ENCODE measurements around the gene ACBD7. TPM values are rescaled to one million over a fixed set of nuclear protein-coding genes. Genes with fewer than 3 reads are reported as not detected.

ACBD7 gene
- 1.9 TPM for total RNA-seq (ENCODE audit: insufficient read depth, low replicate concordance)

GRCh38 chr10:15088428-15089261, at the start of gene ACBD7:
Gene ACBD7, minus strand, starts transcription at chr10:15088776. Its CDS starts 48 bp downstream, at chr10:15088728.
- DNase-seq (ENCODE audit: low spot score), result peak; percentile 83

DNA sequence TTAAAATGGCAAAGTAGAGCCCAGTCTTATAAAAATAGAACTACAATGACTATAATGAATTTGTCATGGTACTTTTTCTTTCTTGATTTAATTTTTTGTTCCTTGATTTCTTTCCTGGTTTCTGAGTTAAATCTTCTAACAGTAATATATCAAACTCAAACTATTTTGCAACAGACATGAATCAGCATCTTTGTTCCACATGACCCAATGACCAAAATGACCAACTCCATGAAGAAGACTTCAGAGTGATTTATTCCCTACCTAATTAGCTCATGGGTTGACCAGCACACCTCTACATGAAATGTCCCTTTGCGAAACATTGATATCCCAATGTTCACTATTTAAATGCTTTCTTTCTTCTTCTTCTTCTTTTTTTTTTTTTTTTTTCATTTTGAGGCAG, 49.1 kb upstream of the ACBD7 start:
- DNase-seq (ENCODE audit: low spot score), result no peak

- DNase-seq (ENCODE audit: low spot score), result no peak
Observed at GRCh38 chr10:15137036-15137359, 48.4 kb upstream of the ACBD7 start.

GRCh38 chr10:15136129-15137035, 47.8 kb upstream of the ACBD7 start:
- no peak for DNase-seq (ENCODE audit: low spot score)

DNA sequence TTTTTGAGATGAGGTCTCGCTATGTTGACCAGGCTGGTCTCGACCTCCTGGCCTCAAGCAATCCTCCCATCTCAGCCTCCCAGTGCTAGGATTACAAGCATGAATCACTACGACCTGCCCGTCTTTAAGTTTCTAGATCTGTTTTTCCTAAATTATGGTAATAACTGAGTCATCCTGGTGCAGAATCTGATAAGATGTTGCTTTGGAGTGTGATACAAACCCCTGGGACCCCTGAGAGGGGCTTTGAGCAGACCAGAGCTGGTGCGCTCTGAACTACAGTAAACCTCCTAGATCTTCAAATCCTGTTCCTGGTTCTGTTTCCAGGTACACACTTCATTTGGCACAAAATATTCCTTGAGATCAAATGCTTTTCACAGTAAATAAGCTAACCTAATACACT, 42.8 kb upstream of the ACBD7 start:
- DNase-seq (ENCODE audit: low spot score), result no peak

DNA sequence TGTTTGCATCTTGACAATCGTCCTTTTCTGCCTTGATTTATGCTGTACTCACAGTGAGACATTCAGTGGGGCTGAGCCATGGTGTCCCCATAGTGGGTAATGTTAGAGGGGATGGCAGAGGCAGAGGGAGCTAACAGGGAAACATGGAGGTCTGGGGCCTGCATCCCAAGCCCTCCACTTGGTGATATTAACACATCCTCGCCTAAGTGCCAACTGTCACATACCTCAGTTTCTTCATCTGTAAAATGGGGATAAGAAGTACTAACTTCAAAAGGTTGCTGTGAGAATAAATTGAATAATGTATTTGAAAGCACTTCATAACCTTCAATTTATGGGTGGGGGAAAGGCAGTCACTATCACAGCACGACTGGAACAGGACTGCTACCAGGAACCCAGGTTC, 36.3 kb upstream of the ACBD7 start:
- DNase-seq (ENCODE audit: low spot score), result no peak

DNA sequence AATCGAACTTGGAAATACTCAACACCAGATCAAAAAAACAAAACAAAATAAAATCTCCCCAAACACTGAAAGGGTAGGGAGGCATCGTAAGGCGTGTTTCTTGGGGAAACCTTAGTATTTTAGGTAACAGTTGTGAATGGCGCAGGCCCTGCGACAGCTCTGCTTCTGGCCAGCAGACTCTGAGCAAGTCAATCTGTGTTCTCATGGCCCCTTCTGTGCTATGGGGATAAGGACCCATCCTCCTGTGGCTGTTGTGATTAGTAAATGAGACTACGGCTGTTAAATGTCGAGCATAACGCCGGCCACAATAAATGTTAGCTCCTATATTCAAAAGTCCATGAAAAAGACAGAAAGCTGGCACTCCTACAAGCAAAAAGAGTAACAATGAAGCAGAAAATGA, 35.6 kb upstream of the ACBD7 start:
- DNase-seq (ENCODE audit: low spot score), result no peak

GRCh38 chr10:15123749-15124184, 35.2 kb upstream of the ACBD7 start:
- DNase-seq (ENCODE audit: low spot score), result peak; percentile 33

GRCh38 chr10:15122477-15123030, 34.0 kb upstream of the ACBD7 start:
- no peak for DNase-seq (ENCODE audit: low spot score)

DNA sequence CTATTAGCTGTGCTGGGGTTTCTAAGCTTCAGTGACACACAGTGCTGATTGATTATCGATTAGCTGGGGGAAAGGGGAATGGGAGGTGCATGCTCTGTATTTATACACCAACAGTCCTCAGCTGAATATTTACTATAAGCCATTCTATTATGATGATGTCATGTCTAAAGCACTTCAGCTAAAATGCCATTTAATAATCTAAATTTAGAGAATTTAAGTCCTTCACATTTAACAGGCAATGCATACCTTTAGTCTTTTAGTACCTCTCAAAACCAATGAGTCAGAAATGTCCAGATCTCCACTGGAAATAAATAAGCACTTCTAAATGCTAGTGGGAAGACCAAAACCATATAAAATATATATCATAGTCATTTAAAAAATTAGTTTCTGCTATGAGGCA, 33.1 kb upstream of the ACBD7 start:
- no peak for DNase-seq (ENCODE audit: low spot score)

DNA sequence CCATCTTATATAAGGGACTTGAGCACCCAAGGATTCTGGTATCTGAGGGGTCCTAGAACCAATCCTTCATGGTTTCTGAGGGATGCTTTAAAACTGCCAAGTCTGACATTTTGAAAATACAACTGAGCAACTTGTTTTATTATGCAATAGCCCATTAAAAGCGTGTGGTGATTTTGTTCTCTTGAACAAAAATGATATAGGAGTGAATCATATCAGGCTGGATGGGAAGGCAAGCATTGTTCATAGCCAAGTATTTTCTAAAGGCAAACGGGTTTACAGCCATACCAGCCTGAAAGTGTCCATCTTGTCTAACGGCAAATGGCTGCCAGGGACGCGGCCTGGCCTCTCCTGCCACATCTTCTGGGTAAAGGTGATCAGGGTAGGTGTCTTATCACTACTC, 31.9 kb upstream of the ACBD7 start:
- DNase-seq (ENCODE audit: low spot score), result no peak

DNA sequence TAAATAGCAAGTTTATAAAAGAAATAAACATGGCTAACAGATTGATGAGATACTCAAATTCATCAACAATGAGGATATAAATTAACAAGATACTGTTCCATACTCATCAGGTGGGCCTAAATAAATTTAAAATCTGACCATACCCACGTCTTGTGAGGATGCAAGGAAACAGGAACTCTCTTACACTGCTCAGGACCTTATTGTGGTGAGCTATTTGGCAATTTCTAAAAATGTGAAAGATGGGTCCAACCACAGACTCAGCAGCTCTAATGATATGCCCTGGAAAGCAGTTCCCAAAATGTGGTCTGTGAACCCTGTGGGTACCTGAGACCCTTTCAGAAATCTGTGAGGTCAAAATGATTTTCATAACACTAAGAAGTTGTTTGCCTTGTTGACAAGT, 30.0 kb upstream of the ACBD7 start:
- DNase-seq (ENCODE audit: low spot score), result no peak

DNA sequence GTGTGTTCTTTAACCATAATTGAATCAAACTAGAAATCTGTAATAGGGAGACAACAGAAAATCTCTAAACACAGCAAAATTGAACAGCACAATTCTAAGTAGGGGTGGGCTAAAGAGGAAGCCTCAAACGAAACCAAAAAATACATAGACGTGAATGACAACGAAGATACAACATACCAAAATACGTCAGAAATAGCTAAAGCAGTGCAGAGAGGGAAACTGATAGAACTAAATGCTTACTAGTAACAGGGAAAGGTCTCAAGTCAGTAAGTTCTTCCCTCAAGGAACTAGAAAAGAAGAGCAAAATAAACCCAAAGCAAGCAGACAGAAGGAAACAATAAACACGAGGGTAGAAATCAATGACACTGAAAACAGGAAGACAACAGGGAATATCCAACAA, 27.6 kb upstream of the ACBD7 start:
- DNase-seq (ENCODE audit: low spot score), result no peak

DNA sequence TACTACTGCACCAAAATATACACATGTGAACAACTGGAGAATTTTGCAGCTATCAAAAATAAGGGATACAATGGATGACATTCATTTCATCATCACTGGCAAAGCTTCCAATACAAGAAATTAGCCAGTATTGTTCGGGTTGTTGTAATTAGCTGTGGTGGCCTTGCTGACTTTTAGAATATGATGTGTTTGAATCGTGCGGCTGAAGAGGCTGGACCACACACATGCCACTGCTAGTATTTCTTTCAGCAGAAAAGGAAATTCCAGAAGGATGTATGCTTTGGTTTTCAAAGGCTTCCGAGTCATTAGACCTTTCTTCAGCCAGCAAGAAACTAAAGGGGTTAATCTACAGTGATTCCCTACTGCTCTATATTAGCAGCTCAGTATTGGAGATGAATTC, 25.2 kb upstream of the ACBD7 start:
- no peak for DNase-seq (ENCODE audit: low spot score)

DNA sequence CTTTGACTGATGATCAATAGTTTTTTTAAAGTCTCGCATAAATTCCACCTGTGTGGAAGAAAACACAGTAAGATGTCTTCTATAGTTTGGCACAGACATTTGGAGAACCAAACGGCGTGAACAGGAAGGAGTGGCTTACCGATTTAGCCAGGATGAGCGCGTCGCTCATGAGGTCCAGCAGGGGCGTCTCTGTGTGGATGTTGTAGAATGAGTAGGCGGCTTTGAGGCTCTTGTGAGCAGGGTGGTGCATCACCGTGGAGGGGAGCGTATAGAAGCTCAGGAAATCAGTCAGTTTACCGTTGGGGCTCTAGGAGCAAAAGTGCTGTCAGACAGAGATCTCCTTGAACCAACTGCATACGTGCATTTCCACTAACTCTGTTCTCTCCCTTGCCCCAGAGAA, 24.1 kb upstream of the ACBD7 start:
- no peak for DNase-seq (ENCODE audit: low spot score)

GRCh38 chr10:15106352-15107013, 17.9 kb upstream of the ACBD7 start:
- peak; percentile 67 for DNase-seq (ENCODE audit: low spot score)

- no peak for DNase-seq (ENCODE audit: low spot score)
Observed at GRCh38 chr10:15103513-15103912, 14.9 kb upstream of the ACBD7 start.

DNA sequence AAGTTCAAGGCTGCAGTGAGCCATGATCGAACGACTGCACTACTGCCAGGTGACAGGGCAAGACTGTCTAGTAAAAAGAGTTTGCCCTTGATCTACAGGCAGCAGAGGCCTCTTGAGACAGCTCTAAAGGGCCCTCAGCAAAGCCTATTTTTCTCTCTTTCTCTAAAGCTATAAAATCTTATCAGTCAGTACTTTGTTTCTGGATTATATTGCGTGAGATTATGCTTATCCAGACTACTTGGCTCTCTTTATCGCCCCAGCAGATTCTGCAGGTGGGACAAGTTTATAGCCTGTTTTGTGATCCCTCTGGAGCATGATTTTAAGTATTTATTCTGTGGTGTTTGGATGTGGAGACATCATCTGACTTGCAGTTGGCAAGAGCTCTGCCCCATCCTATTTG, 11.3 kb upstream of the ACBD7 start:
- DNase-seq (ENCODE audit: low spot score), result peak; percentile 18

GRCh38 chr10:15097011-15097812, 8.6 kb upstream of the ACBD7 start, which contains the start of gene RPP38:
Gene RPP38, plus strand, starts transcription at chr10:15097355. Its CDS starts 5,960 bp downstream, at chr10:15103315.
- peak; percentile 98 for DNase-seq (ENCODE audit: low spot score)

DNA sequence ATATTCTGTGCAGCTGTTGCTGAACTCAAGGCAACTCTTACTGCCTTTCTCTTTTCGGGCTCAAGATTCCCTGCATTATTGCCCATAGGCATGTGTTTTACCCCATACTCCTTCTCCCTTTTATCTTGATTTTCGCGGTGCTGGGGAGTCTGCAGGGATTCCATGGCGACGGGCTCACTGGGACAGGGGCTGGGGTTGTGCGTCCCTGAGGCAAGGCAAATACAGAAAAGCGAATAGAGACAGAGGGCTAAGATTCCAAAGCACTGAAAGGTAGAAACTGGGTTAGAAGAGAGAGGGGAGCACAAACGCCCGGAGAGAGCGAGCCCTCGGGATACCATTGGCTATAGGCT, 8.1 kb upstream of the ACBD7 start:
- DNase-seq (ENCODE audit: low spot score), result no peak

GRCh38 chr10:15092855-15093408, 4.4 kb upstream of the ACBD7 start:
- no peak for DNase-seq (ENCODE audit: low spot score)

All from umbilical cord (tissue), 2 donors.